22Rv1 (cell line): ENCODE measurements around the gene ZCCHC13.

Experiments
- ZFX ChIP-seq: fragments of 450-650 bp; IDR thresholded peaks from 2 replicates; pipeline ENCODE4 v1.6.1; 2017; ENCODE audit warnings: antibody characterized with exemption, borderline replicate concordance
- TF ChIP-seq, protein P1 (sequence below): fragments of 450-650 bp; IDR thresholded peaks from 2 replicates; pipeline ENCODE4 v1.5.1; 2017; ENCODE audit warnings: mild to moderate bottlenecking

- TF ChIP-seq, protein P1, sequence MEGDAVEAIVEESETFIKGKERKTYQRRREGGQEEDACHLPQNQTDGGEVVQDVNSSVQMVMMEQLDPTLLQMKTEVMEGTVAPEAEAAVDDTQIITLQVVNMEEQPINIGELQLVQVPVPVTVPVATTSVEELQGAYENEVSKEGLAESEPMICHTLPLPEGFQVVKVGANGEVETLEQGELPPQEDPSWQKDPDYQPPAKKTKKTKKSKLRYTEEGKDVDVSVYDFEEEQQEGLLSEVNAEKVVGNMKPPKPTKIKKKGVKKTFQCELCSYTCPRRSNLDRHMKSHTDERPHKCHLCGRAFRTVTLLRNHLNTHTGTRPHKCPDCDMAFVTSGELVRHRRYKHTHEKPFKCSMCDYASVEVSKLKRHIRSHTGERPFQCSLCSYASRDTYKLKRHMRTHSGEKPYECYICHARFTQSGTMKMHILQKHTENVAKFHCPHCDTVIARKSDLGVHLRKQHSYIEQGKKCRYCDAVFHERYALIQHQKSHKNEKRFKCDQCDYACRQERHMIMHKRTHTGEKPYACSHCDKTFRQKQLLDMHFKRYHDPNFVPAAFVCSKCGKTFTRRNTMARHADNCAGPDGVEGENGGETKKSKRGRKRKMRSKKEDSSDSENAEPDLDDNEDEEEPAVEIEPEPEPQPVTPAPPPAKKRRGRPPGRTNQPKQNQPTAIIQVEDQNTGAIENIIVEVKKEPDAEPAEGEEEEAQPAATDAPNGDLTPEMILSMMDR, result no peak
- no peak for TF ChIP-seq ZFX
Observed at GRCh38 chrX:74295101-74295500, 8.9 kb upstream of the ZCCHC13 start.
